CD4-positive, CD25-positive, alpha-beta regulatory T cell (primary cell): ENCODE data around the gene TMEM126A. TPM values are rescaled to one million over a fixed set of nuclear protein-coding genes. Genes with fewer than 3 reads are reported as not detected.

Experiments used
- ATAC-seq, 2 donors: fragments of 150-1000 bp; cut with Tn5 transposase; one replicate each; pipeline ENCODE4 v1.10.0; 2021; ENCODE audit warnings: low read depth in 2 of 2, moderate number of reproducible peaks in 2 of 2, moderate library complexity in 1 of 2
- DNase-seq, 3 donors: peaks; one replicate each; pipeline versions ENCODE4 v3.0.0 to v3.0.0-alpha.2; 2012 to 2022; ENCODE audit warnings: mixed read lengths in 1 of 3
- H3K27ac ChIP-seq: one replicate; pipeline ENCODE4 v1.7.0; 2013; ENCODE audit warnings: mild to moderate bottlenecking, low read length; ENCODE audit not compliant: insufficient read depth, poor library complexity, severe bottlenecking
- H3K27me3 ChIP-seq: one replicate; pipeline ENCODE4 v1.7.0; 2013; ENCODE audit warnings: low read length; ENCODE audit not compliant: control insufficient read depth, insufficient read depth
- H3K36me3 ChIP-seq: one replicate; pipeline ENCODE4 v1.7.0; 2013; ENCODE audit warnings: mild to moderate bottlenecking, low read length, moderate library complexity; ENCODE audit not compliant: control insufficient read depth, insufficient read depth
- H3K4me1 ChIP-seq: 2 replicates; pipeline ENCODE4 v1.7.0; 2013; ENCODE audit warnings: mild to moderate bottlenecking, low read length; ENCODE audit not compliant: insufficient read depth, control insufficient read depth, poor library complexity, severe bottlenecking
- H3K4me3 ChIP-seq: one replicate; pipeline ENCODE4 v1.7.0; 2013; ENCODE audit warnings: low read depth, mild to moderate bottlenecking, low read length, moderate library complexity
- H3K9me3 ChIP-seq, 2 experiments: 1 replicate in 1 of 2; 2 replicates in 1 of 2; pipeline ENCODE4 v1.7.0; 2013; ENCODE audit warnings: low read length in 2 of 2, mild to moderate bottlenecking in 1 of 2, moderate library complexity in 1 of 2; ENCODE audit not compliant: control insufficient read depth in 2 of 2
- H3K27ac Mint-ChIP-seq, 3 donors: one replicate each; pipeline ENCODE4 v1.8.0; 2020 to 2022; ENCODE audit warnings: mild to moderate bottlenecking in 3 of 3, mixed read lengths in 3 of 3, moderate library complexity in 2 of 3
- H3K27me3 Mint-ChIP-seq: one replicate; pipeline ENCODE4 v1.8.0; 2022; ENCODE audit warnings: mild to moderate bottlenecking, mixed read lengths
- H3K36me3 Mint-ChIP-seq: one replicate; pipeline ENCODE4 v1.8.0; 2020; ENCODE audit warnings: mixed read lengths
- H3K4me1 Mint-ChIP-seq, 4 donors: one replicate each; pipeline ENCODE4 v1.8.0; 2020 to 2022; ENCODE audit warnings: mixed read lengths in 4 of 4, mild to moderate bottlenecking in 1 of 4
- H3K4me3 Mint-ChIP-seq, 4 donors: one replicate each; pipeline ENCODE4 v1.8.0; 2020 to 2022; ENCODE audit warnings: mild to moderate bottlenecking in 4 of 4, mixed read lengths in 4 of 4, moderate library complexity in 3 of 4
- H3K9me3 Mint-ChIP-seq, 7 donors: one replicate each; pipeline ENCODE4 v1.8.0; 2020 to 2022; ENCODE audit warnings: mixed read lengths in 7 of 7, mild to moderate bottlenecking in 3 of 7, moderate library complexity in 2 of 7
- polyA plus RNA-seq, 4 donors: library from polyadenylated mRNA; unstranded; fragments of 300-500 nt; fragmentation: Illumina TruSeq; gene quantifications; one replicate each; pipeline ENCODE4 v1.2.3, GENCODE V29; 2021
- total RNA-seq: library from RNA; stranded (reverse); gene quantifications from one replicate; pipeline ENCODE4 v1.2.3, GENCODE V29; 2022

TMEM126A gene
- total and polyA plus RNA-seq, 5 donors from 2014 or later, result 22.3 to 78.7 (median 71.0) TPM

- Histone ChIP-seq H3K36me3 (no peaks in the 10 kb centered on the region), H3K27ac (no peak overlapping the region), H3K4me3 (no peak overlapping the region), H3K4me1 (peaks cover 7% of the 10 kb centered on the region), H3K27me3 (peaks cover 12% of the 10 kb centered on the region), H3K9me3 (no peaks in the 10 kb centered on the region)
- DNase-seq (no peak), ATAC-seq (no peak)
- Mint-ChIP-seq H3K27me3 (peaks cover 40% of the 10 kb centered on the region), H3K4me1 (peaks cover 0 to 12% (median 6%) of the 10 kb centered on the region in 4 donors), H3K9me3 (peaks cover 0 to 2% (median 0%) of the 10 kb centered on the region in 7 donors), H3K27ac (no peak overlapping the region), H3K4me3 (peak overlapping the region in 2 of 4 donors; percentile 23 to 77), H3K36me3 (no peaks in the 10 kb centered on the region)
Measured at GRCh38 chr11:85685125-85685819, 37.5 kb downstream of the TMEM126A start.

GRCh38 chr11:85685820-85686459 lies 38.2 kb downstream of the TMEM126A start, which contains the start of gene CCDC89:
CCDC89 (minus strand) TSS chr11:85686195; CDS start chr11:85686130, 65 bp downstream.
- Mint-ChIP-seq H3K36me3 (no peaks in the 10 kb centered on the region), H3K27me3 (peaks cover 47% of the 10 kb centered on the region), H3K4me1 (peaks cover 0 to 9% (median 6%) of the 10 kb centered on the region in 4 donors), H3K9me3 (peaks cover 0 to 2% (median 0%) of the 10 kb centered on the region in 7 donors), H3K4me3 (peak within 1 kb of the TSS in 2 of 4 donors; percentile 23 to 77), H3K27ac (no peak within 1 kb of the TSS)
- ATAC-seq (no peak), DNase-seq (no peak)
- no peaks in the 10 kb centered on the region for H3K9me3 ChIP-seq
- H3K4me1 ChIP-seq, result peaks cover 7% of the 10 kb centered on the region
- no peak within 1 kb of the TSS for H3K4me3 ChIP-seq
- no peaks in the 10 kb centered on the region for H3K36me3 ChIP-seq
- peaks cover 10% of the 10 kb centered on the region for H3K27me3 ChIP-seq
- no peak within 1 kb of the TSS for H3K27ac ChIP-seq

- Mint-ChIP-seq H3K4me3 (no peak overlapping the region), H3K9me3 (no peaks in the 10 kb centered on the region), H3K27ac (no peak overlapping the region), H3K36me3 (peaks cover 7% of the 10 kb centered on the region), H3K27me3 (peaks cover 18% of the 10 kb centered on the region), H3K4me1 (peaks cover 5 to 11% (median 9%) of the 10 kb centered on the region in 4 donors)
- Histone ChIP-seq H3K27me3 (peaks cover 4% of the 10 kb centered on the region), H3K4me3 (no peak overlapping the region), H3K27ac (no peak overlapping the region), H3K36me3 (no peaks in the 10 kb centered on the region), H3K9me3 (no peaks in the 10 kb centered on the region), H3K4me1 (peaks cover 4% of the 10 kb centered on the region)
- DNase-seq (peak in 2 of 3 donors; percentile 53 to 69), ATAC-seq (peak; percentile 28 to 55)
Measured at GRCh38 chr11:85694385-85694980, 46.7 kb downstream of the TMEM126A start.

DNA sequence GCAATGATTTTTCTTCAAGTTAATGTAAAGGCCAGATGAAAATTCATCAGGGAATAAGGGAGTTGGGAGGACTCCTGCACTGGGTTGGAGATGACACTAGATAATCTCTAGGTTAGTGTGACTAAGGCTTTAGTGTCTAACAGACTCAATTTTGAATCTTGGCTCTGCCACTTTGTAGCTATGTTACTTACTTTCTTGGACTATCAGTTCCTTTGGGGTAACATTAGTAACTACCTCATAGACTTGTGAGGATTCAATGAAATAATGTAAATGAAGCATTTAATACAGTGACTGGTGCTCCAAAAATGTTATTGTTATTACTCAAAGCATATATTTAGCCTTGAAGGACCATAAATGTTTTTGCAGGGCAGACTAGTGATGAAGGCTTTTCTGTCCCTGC lies 47.8 kb downstream of the TMEM126A start:
- Histone ChIP-seq H3K27me3 (peaks cover 4% of the 10 kb centered on the region), H3K9me3 (no peaks in the 10 kb centered on the region), H3K4me3 (no peak overlapping the region), H3K36me3 (no peaks in the 10 kb centered on the region), H3K27ac (no peak overlapping the region), H3K4me1 (peaks cover 15% of the 10 kb centered on the region)
- H3K36me3 Mint-ChIP-seq, result peaks cover 7% of the 10 kb centered on the region
- peaks cover 9% of the 10 kb centered on the region for H3K27me3 Mint-ChIP-seq
- H3K9me3 Mint-ChIP-seq, result no peaks in the 10 kb centered on the region
- H3K4me3 Mint-ChIP-seq, result no peak overlapping the region
- DNase-seq, result no peak
- H3K4me1 Mint-ChIP-seq, result peaks cover 12 to 22% (median 19%) of the 10 kb centered on the region in 4 donors
- ATAC-seq, result no peak
- no peak overlapping the region for H3K27ac Mint-ChIP-seq

DNA sequence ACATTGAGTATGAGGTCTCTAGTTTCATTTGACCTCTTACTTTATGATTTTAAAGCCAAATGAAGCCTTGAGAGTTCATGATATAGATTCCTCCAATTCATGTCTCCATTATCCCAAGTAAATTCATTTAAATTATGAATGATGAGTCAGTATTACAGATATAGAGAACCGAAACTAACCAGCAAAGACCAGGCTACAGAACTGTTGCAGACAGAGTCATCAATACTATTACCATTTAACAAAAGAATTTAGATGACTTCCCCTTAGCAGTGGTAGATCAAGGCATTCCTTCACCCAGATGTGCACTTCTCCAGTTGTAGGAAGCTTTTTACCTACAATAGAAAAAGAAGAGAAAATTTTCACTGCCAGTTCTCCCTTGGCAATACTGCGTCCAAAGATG lies 50.0 kb downstream of the TMEM126A start:
- Mint-ChIP-seq H3K27ac (no peak overlapping the region), H3K27me3 (peaks cover 7% of the 10 kb centered on the region), H3K4me3 (no peak overlapping the region), H3K9me3 (no peaks in the 10 kb centered on the region), H3K36me3 (peaks cover 7% of the 10 kb centered on the region), H3K4me1 (peaks cover 12 to 26% (median 22%) of the 10 kb centered on the region in 4 donors)
- no peak for ATAC-seq
- H3K36me3 ChIP-seq, result no peaks in the 10 kb centered on the region
- H3K27me3 ChIP-seq, result no peaks in the 10 kb centered on the region
- H3K4me3 ChIP-seq, result no peak overlapping the region
- DNase-seq, result no peak
- H3K9me3 ChIP-seq, result no peaks in the 10 kb centered on the region
- H3K4me1 ChIP-seq, result peaks cover 20% of the 10 kb centered on the region
- H3K27ac ChIP-seq, result no peak overlapping the region

DNA sequence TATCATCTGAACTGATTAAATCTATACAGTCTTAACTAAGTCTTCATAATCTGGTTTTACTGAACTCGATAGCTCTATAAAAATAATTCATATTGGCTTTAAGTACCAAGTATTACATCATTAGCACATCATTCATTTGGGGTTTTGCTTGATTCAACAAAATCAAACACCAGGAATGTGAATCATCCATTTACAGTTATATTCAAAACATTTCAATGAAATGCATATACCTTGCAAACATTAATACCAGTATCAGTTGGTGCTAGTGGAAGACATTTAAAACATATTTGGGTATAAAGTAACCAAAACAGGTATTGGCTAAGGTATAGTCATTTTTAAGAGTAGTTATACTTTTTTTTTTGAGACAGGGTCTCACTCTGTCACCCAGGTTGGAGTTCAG lies 50.4 kb downstream of the TMEM126A start:
- Mint-ChIP-seq H3K27ac (peak overlapping the region in 1 of 3 donors; percentile 14), H3K27me3 (peaks cover 7% of the 10 kb centered on the region), H3K36me3 (peaks cover 7% of the 10 kb centered on the region), H3K4me1 (peaks cover 12 to 26% (median 22%) of the 10 kb centered on the region in 4 donors), H3K4me3 (no peak overlapping the region), H3K9me3 (no peaks in the 10 kb centered on the region)
- no peak overlapping the region for H3K4me3 ChIP-seq
- no peaks in the 10 kb centered on the region for H3K27me3 ChIP-seq
- DNase-seq (no peak), ATAC-seq (no peak)
- no peaks in the 10 kb centered on the region for H3K36me3 ChIP-seq
- H3K4me1 ChIP-seq, result peaks cover 20% of the 10 kb centered on the region
- H3K27ac ChIP-seq, result no peak overlapping the region
- H3K9me3 ChIP-seq, result no peaks in the 10 kb centered on the region

GRCh38 chr11:85699957-85700741 lies 52.4 kb downstream of the TMEM126A start:
- Mint-ChIP-seq H3K4me3 (peak overlapping the region in 2 of 4 donors; percentile 45 to 50), H3K9me3 (peaks cover 0 to 2% (median 0%) of the 10 kb centered on the region in 7 donors), H3K27me3 (peaks cover 7% of the 10 kb centered on the region), H3K36me3 (peaks cover 7% of the 10 kb centered on the region), H3K27ac (peak overlapping the region; percentile 16 to 54 (median 22)), H3K4me1 (peaks cover 12 to 22% (median 21%) of the 10 kb centered on the region in 4 donors)
- Histone ChIP-seq H3K4me3 (peak overlapping the region; percentile 69), H3K27ac (peak overlapping the region; percentile 15), H3K27me3 (no peaks in the 10 kb centered on the region), H3K9me3 (no peaks in the 10 kb centered on the region), H3K4me1 (peaks cover 20% of the 10 kb centered on the region), H3K36me3 (no peaks in the 10 kb centered on the region)
- DNase-seq, result peak in 2 of 3 donors; percentile 34 to 49
- peak; percentile 70 to 74 for ATAC-seq
